HepG2 (cell line): ENCODE measurements around the gene PRKCZ. TPM values are rescaled to one million over a fixed set of nuclear protein-coding genes. Genes with fewer than 3 reads are reported as not detected.

Experiments
- CREM ChIP-seq, 2 experiments: sonication (generic) in 1 of 2; formaldehyde crosslinking in 1 of 2; IDR thresholded peaks; 2 replicates each; pipeline versions ENCODE4 v1.4.0 to v1.6.1; 2016 to 2020; ENCODE audit warnings: antibody characterized with exemption in 1 of 2, mild to moderate bottlenecking in 1 of 2, missing genetic modification reagents in 1 of 2
- ELF1 ChIP-seq: sonication (generic); formaldehyde crosslinking; IDR thresholded peaks from 2 replicates; pipeline ENCODE4 v1.4.0; 2020; ENCODE audit warnings: missing genetic modification reagents
- HMG20A ChIP-seq: IDR thresholded peaks from 2 replicates; pipeline ENCODE4 v1.6.1; 2016; ENCODE audit warnings: borderline replicate concordance
- JARID2 ChIP-seq: sonication (generic); formaldehyde crosslinking; IDR thresholded peaks from 2 replicates; pipeline ENCODE4 v1.8.1; 2023; ENCODE audit warnings: missing genetic modification reagents, inconsistent platforms; ENCODE audit not compliant: insufficient replicate concordance
- MED8 ChIP-seq: sonication (generic); formaldehyde crosslinking; IDR thresholded peaks from 2 replicates; pipeline ENCODE4 v1.8.1; 2023; ENCODE audit warnings: mild to moderate bottlenecking, missing genetic modification reagents; ENCODE audit not compliant: insufficient replicate concordance
- MYPOP ChIP-seq: sonication (generic); formaldehyde crosslinking; IDR thresholded peaks from 2 replicates; pipeline ENCODE4 v1.8.1; 2023; ENCODE audit warnings: mild to moderate bottlenecking, moderate library complexity, missing genetic modification reagents
- NFE2L1 ChIP-seq: sonication (generic); formaldehyde crosslinking; IDR thresholded peaks from 2 replicates; pipeline ENCODE4 v1.4.0; 2020; ENCODE audit warnings: missing genetic modification reagents, mild to moderate bottlenecking, borderline replicate concordance
- SRSF1 ChIP-seq: fragments of 200-400 bp; formaldehyde crosslinking; optimal IDR thresholded peaks from 2 replicates; pipeline ENCODE3; 2017; ENCODE audit warnings: mild to moderate bottlenecking, low read depth, low read length, moderate library complexity
- TBX3 ChIP-seq: fragments of 450-650 bp; IDR thresholded peaks from 2 replicates; pipeline ENCODE4 v1.6.1; 2017; ENCODE audit warnings: antibody characterized with exemption, mild to moderate bottlenecking, inconsistent platforms, borderline replicate concordance
- ZKSCAN1 ChIP-seq: fragments of 150-350 bp; IDR thresholded peaks from 2 replicates; pipeline ENCODE4 v1.6.1; 2014; ENCODE audit warnings: low read length
- ZNF670 ChIP-seq: sonication (generic); formaldehyde crosslinking; IDR thresholded peaks from 2 replicates; pipeline ENCODE4 v1.8.0; 2022; ENCODE audit warnings: mild to moderate bottlenecking, missing genetic modification reagents, borderline replicate concordance
- ZSCAN5A ChIP-seq: sonication (generic); formaldehyde crosslinking; IDR thresholded peaks from 2 replicates; pipeline ENCODE4 v1.8.0; 2022; ENCODE audit warnings: mild to moderate bottlenecking, missing genetic modification reagents, borderline replicate concordance
- polyA plus RNA-seq, 8 experiments: library from polyadenylated mRNA; depleted of rRNA in 3 of 8; stranded (reverse) in 7 of 8; unstranded in 1 of 8; fragments of >200 nt; fragmentation: Illumina TruSeq in 4 of 8; extraction: Trizol in 4 of 8; gene quantifications; 2 replicates each; pipeline versions ENCODE4 v1.2.1 to v1.2.3, GENCODE V29; 2011 to 2016; ENCODE audit warnings: low read depth in 4 of 8, missing spikeins in 1 of 8, mixed read lengths in 1 of 8; ENCODE audit not compliant: insufficient read depth in 1 of 8
- total RNA-seq, 5 experiments: library from RNA; depleted of rRNA; stranded (reverse); fragments of >200 nt; fragmentation: Illumina TruSeq; extraction: Trizol; gene quantifications; 2 replicates each; pipeline ENCODE4 v1.2.3, GENCODE V29; 2016; ENCODE audit warnings: low read depth in 1 of 5
- TF ChIP-seq, protein P1 (sequence below): sonication (generic); formaldehyde crosslinking; IDR thresholded peaks from 2 replicates; pipeline ENCODE4 v1.5.0; 2020; ENCODE audit warnings: mild to moderate bottlenecking, missing genetic modification reagents, borderline replicate concordance
- TF ChIP-seq, protein P2 (sequence below): sonication (generic); formaldehyde crosslinking; IDR thresholded peaks from 2 replicates; pipeline ENCODE4 v1.4.0; 2020; ENCODE audit warnings: missing genetic modification reagents, borderline replicate concordance

The PRKCZ gene
- total and polyA plus RNA-seq, 2 of the 13 experiments (the other 11 are each of a cell fraction or from before 2014, with no cell fraction given): 34.7 to 85.2 TPM

DNA sequence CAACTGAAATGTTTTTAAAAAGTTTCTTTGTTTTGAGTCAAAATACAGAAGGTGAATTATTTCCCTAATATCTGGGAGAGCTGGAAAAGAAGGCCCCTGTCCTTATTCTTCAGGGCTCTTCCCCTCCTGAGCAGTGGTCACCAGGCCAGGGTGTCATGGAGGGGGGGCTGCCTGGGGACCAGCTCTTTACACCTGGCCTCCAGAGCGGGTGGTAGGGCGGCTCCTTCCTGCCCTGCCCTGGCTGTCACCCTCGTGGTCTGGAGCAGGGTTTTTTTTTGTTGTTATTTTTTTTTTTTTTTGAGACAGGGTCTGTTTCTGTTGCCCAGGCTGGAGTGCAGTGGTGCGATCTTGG is 184.5 kb downstream of the PRKCZ start (continued):
- TF ChIP-seq ZSCAN5A (no peak), CREM (IDR thresholded peaks at IDR 0.05) (no peak), CREM (CRISPR knock-in tag; IDR thresholded peaks at IDR 0.05) (no peak), MED8 (CRISPR knock-in tag) (no peak), ZNF670 (CRISPR knock-in tag) (no peak), JARID2 (CRISPR knock-in tag) (peak; percentile 48), MYPOP (CRISPR knock-in tag) (0 out of 2 replicates have a peak, but pooled peaks have one; percentile 10), ZKSCAN1 (no peak), ELF1 (CRISPR knock-in tag) (peak; percentile 1; the same call in 1 of the 2 replicates), SRSF1 (no peak), HMG20A (peak; percentile 1; the same call in 1 of the 2 replicates), NFE2L1 (CRISPR knock-in tag) (no peak), TBX3 (no peak; the same call in 1 of the 2 replicates)
- TF ChIP-seq, protein P1, sequence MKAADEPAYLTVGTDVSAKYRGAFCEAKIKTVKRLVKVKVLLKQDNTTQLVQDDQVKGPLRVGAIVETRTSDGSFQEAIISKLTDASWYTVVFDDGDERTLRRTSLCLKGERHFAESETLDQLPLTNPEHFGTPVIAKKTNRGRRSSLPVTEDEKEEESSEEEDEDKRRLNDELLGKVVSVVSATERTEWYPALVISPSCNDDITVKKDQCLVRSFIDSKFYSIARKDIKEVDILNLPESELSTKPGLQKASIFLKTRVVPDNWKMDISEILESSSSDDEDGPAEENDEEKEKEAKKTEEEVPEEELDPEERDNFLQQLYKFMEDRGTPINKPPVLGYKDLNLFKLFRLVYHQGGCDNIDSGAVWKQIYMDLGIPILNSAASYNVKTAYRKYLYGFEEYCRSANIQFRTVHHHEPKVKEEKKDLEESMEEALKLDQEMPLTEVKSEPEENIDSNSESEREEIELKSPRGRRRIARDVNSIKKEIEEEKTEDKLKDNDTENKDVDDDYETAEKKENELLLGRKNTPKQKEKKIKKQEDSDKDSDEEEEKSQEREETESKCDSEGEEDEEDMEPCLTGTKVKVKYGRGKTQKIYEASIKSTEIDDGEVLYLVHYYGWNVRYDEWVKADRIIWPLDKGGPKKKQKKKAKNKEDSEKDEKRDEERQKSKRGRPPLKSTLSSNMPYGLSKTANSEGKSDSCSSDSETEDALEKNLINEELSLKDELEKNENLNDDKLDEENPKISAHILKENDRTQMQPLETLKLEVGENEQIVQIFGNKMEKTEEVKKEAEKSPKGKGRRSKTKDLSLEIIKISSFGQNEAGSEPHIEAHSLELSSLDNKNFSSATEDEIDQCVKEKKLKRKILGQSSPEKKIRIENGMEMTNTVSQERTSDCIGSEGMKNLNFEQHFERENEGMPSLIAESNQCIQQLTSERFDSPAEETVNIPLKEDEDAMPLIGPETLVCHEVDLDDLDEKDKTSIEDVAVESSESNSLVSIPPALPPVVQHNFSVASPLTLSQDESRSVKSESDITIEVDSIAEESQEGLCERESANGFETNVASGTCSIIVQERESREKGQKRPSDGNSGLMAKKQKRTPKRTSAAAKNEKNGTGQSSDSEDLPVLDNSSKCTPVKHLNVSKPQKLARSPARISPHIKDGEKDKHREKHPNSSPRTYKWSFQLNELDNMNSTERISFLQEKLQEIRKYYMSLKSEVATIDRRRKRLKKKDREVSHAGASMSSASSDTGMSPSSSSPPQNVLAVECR (CRISPR knock-in tag): peak; percentile 72; the same call in 1 of the 2 replicates
- TF ChIP-seq, protein P2, sequence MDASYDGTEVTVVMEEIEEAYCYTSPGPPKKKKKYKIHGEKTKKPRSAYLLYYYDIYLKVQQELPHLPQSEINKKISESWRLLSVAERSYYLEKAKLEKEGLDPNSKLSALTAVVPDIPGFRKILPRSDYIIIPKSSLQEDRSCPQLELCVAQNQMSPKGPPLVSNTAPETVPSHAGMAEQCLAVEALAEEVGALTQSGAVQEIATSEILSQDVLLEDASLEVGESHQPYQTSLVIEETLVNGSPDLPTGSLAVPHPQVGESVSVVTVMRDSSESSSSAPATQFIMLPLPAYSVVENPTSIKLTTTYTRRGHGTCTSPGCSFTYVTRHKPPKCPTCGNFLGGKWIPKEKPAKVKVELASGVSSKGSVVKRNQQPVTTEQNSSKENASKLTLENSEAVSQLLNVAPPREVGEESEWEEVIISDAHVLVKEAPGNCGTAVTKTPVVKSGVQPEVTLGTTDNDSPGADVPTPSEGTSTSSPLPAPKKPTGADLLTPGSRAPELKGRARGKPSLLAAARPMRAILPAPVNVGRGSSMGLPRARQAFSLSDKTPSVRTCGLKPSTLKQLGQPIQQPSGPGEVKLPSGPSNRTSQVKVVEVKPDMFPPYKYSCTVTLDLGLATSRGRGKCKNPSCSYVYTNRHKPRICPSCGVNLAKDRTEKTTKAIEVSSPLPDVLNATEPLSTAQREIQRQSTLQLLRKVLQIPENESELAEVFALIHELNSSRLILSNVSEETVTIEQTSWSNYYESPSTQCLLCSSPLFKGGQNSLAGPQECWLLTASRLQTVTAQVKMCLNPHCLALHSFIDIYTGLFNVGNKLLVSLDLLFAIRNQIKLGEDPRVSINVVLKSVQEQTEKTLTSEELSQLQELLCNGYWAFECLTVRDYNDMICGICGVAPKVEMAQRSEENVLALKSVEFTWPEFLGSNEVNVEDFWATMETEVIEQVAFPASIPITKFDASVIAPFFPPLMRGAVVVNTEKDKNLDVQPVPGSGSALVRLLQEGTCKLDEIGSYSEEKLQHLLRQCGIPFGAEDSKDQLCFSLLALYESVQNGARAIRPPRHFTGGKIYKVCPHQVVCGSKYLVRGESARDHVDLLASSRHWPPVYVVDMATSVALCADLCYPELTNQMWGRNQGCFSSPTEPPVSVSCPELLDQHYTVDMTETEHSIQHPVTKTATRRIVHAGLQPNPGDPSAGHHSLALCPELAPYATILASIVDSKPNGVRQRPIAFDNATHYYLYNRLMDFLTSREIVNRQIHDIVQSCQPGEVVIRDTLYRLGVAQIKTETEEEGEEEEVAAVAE (CRISPR knock-in tag): 0 out of 2 replicates have a peak, but pooled peaks have one; percentile 16
